Skeletal muscle satellite cell (primary cell): ENCODE results near the gene POR.

Experiments
- H3K27me3 ChIP-seq: 2 replicates; pipeline ENCODE4 v1.7.0; 2013; ENCODE audit warnings: low read length; ENCODE audit not compliant: control insufficient read depth, insufficient read depth
- H3K36me3 ChIP-seq: 2 replicates; pipeline ENCODE4 v1.7.0; 2013; ENCODE audit warnings: mild to moderate bottlenecking, control low read depth, low read length; ENCODE audit not compliant: insufficient read depth
- H3K4me1 ChIP-seq: 2 replicates; pipeline ENCODE4 v1.7.0; 2013; ENCODE audit warnings: low read length; ENCODE audit not compliant: control insufficient read depth, insufficient read depth
- H3K4me2 ChIP-seq: 2 replicates; pipeline ENCODE4 v1.7.0; 2013; ENCODE audit warnings: mild to moderate bottlenecking, low read length
- H3K4me3 ChIP-seq: 2 replicates; pipeline ENCODE4 v1.7.0; 2013; ENCODE audit warnings: low read length
- H3K9ac ChIP-seq: 2 replicates; pipeline ENCODE4 v1.7.0; 2013; ENCODE audit warnings: mild to moderate bottlenecking, low read depth, low read length, moderate library complexity
- H3K9me3 ChIP-seq: replicated peaks from 2 replicates; pipeline ENCODE4 v1.7.0; 2013; ENCODE audit warnings: mild to moderate bottlenecking, control low read depth, low read length

The POR gene

DNA sequence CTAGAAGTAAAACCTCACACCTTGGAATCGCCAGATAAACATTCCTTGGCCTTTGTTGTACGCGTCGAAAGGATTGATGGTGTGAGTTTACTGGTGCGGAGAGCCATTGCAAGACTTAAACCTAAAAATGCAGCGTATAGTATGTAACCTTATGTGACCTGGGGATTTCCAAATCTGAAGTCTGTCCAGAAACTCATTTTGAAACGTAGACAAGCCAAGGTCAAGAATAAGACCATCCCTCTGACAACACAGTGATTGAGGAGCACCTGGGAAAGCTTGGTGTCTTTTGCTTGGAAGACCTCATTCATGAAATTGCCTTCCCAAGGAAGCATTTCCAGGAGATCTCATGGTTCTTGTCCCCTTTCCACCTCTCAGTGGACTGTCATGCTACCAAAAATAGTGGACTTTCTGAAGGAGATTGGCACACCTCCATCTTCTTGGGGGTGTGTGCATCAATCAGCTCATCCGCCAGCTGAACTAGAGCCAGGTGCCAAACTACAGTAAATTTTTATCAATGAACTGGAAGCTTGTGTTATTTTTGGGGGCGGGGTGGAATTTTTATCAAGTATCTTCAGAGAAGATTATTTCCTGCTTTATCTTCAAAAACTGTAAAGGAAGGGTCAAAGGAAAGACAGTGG is 8.1 kb downstream of the POR start:
- Histone ChIP-seq H3K9ac (no peak overlapping the region), H3K4me3 (no peak overlapping the region), H3K9me3 (no peaks in the 10 kb centered on the region), H3K36me3 (peaks cover 3% of the 10 kb centered on the region), H3K27me3 (no peaks in the 10 kb centered on the region), H3K4me1 (peaks cover 12% of the 10 kb centered on the region), H3K4me2 (no peak overlapping the region)

DNA sequence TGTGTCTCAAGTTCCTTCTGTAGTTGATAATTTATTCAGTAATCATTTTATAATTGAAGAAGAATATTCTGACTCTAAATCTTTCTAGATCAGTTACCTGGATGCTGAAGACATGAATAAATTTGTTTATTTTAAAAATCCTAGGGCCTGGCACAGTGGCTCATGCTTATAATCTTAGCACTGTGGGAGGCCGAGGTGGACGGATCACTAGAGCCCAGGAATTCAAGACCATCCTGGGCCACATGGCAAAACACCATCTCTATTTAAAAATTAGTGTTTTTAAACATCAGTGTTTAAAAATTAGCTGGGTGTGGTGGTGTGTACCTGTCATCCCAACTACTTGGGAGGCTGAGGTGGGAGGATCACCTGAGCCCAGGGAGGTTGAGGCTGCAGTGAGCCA is 9.3 kb downstream of the POR start:
- no peaks in the 10 kb centered on the region for H3K36me3 ChIP-seq
- H3K9ac ChIP-seq, result no peak overlapping the region
- no peaks in the 10 kb centered on the region for H3K27me3 ChIP-seq
- no peak overlapping the region for H3K4me3 ChIP-seq
- H3K4me2 ChIP-seq, result no peak overlapping the region
- H3K4me1 ChIP-seq, result peaks cover 12% of the 10 kb centered on the region
- H3K9me3 ChIP-seq, result no peaks in the 10 kb centered on the region

- H3K4me1 ChIP-seq, result peaks cover 8% of the 10 kb centered on the region
- no peak overlapping the region for H3K4me2 ChIP-seq
- no peak overlapping the region for H3K4me3 ChIP-seq
- no peaks in the 10 kb centered on the region for H3K27me3 ChIP-seq
- H3K36me3 ChIP-seq, result no peaks in the 10 kb centered on the region
- no peak overlapping the region for H3K9ac ChIP-seq
- H3K9me3 ChIP-seq, result no peaks in the 10 kb centered on the region
These were observed 9.9 kb downstream of the POR start for GRCh38 chr7:75924889-75925288.

- H3K4me2 ChIP-seq, result no peak overlapping the region
- H3K4me1 ChIP-seq, result no peaks in the 10 kb centered on the region
- no peaks in the 10 kb centered on the region for H3K9me3 ChIP-seq
- no peaks in the 10 kb centered on the region for H3K27me3 ChIP-seq
- H3K9ac ChIP-seq, result no peak overlapping the region
- no peaks in the 10 kb centered on the region for H3K36me3 ChIP-seq
- H3K4me3 ChIP-seq, result no peak overlapping the region
These were observed 10.9 kb downstream of the POR start for GRCh38 chr7:75925717-75926435.

DNA sequence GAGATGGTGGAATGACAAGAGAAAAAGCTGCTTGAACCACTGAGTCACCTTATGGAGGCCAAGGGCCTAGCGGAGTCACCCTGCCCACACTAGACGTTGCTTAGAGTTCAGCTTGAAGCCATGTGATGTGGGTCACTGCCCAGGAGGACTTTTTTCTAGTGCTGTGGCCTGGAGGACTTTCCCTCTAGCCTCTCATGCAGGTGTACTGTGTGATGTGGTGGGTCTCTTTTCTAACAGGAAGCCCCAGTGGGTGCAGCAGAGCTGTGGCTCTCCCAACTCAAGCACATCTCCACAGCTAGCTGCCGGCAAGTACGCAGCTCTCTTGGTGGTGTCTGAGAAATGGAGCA is 13.6 kb downstream of the POR start:
- Histone ChIP-seq H3K4me3 (no peak overlapping the region), H3K9ac (no peak overlapping the region), H3K9me3 (no peaks in the 10 kb centered on the region), H3K36me3 (no peaks in the 10 kb centered on the region), H3K4me2 (no peak overlapping the region), H3K4me1 (no peaks in the 10 kb centered on the region), H3K27me3 (no peaks in the 10 kb centered on the region)

DNA sequence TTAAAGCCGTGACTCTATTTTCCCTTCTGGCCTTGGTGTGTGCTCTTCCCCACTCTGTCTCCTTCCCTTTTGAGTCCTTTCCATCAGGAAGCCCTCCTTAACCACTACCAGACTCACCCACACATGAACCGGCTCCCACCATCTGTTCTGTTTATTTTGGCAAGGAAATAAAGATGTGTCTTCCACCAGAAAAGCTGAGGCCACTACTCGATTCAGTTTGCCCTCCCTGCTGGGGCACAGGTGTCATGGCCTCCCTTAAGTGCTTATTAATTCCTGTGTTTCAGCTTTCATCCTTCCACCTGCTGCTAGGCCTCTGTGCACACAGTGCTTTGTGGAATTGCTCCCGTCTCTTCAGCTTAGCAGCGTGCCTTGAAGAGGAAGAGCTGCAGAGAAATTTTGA is 16.7 kb downstream of the POR start:
- no peaks in the 10 kb centered on the region for H3K9me3 ChIP-seq
- no peak overlapping the region for H3K9ac ChIP-seq
- H3K4me2 ChIP-seq, result no peak overlapping the region
- no peak overlapping the region for H3K4me3 ChIP-seq
- H3K4me1 ChIP-seq, result peaks cover 8% of the 10 kb centered on the region
- H3K36me3 ChIP-seq, result no peaks in the 10 kb centered on the region
- H3K27me3 ChIP-seq, result no peaks in the 10 kb centered on the region

- Histone ChIP-seq H3K4me2 (peak overlapping the region; percentile 24), H3K36me3 (peaks cover 4% of the 10 kb centered on the region), H3K9me3 (no peaks in the 10 kb centered on the region), H3K4me1 (peaks cover 17% of the 10 kb centered on the region), H3K9ac (no peak overlapping the region), H3K4me3 (no peak overlapping the region), H3K27me3 (no peaks in the 10 kb centered on the region)
These were observed 23.2 kb downstream of the POR start for GRCh38 chr7:75937958-75938786.

DNA sequence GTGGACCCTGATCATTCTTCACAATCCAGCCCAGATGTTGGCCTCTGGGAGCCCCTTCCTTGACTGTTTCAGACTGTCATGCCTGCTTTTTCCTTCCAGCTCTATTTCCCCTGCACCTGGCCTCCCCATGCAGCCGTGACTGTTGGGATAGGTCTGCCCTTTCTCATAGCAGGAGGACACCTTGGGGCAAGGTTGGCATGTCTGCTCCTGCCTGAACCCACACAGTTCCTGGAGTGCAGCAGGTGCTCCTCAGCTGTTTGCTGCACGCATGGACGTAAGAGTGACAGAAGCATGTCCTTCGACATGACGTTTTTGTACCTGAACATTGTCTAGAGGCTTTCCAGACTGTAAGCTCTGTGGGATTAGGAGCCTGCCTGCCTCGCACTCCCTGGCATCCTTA is 24.0 kb downstream of the POR start:
- H3K36me3 ChIP-seq, result peaks cover 4% of the 10 kb centered on the region
- H3K9me3 ChIP-seq, result no peaks in the 10 kb centered on the region
- no peak overlapping the region for H3K9ac ChIP-seq
- H3K4me1 ChIP-seq, result peaks cover 22% of the 10 kb centered on the region
- H3K27me3 ChIP-seq, result no peaks in the 10 kb centered on the region
- no peak overlapping the region for H3K4me3 ChIP-seq
- no peak overlapping the region for H3K4me2 ChIP-seq

GRCh38 chr7:75943864-75944263 is 28.9 kb downstream of the POR start:
- Histone ChIP-seq H3K4me2 (no peak overlapping the region), H3K4me1 (peaks cover 25% of the 10 kb centered on the region), H3K9me3 (no peaks in the 10 kb centered on the region), H3K27me3 (no peaks in the 10 kb centered on the region), H3K36me3 (peaks cover 7% of the 10 kb centered on the region), H3K4me3 (no peak overlapping the region), H3K9ac (no peak overlapping the region)

DNA sequence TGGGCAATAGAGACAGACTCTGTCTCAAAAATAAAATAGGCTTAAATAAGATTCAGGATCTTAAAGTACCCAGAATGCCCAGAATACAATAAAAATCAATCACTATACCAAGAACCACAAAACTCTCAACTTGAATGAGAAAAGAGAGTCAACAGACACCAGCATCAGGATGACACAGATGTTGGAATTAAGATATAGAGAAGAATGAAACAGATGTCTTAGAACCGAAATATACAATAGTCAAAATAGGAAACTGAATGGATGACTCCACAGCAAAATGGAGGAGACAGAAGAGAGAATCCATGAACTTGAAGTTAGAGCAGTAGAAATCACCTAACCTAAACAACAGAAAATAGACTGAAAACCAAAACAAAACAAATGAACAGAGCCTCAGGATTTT is 29.6 kb downstream of the POR start:
- H3K36me3 ChIP-seq, result peaks cover 7% of the 10 kb centered on the region
- H3K9ac ChIP-seq, result no peak overlapping the region
- H3K9me3 ChIP-seq, result no peaks in the 10 kb centered on the region
- no peak overlapping the region for H3K4me3 ChIP-seq
- no peak overlapping the region for H3K4me2 ChIP-seq
- H3K4me1 ChIP-seq, result peaks cover 25% of the 10 kb centered on the region
- no peaks in the 10 kb centered on the region for H3K27me3 ChIP-seq

GRCh38 chr7:75945297-75946168 is 30.6 kb downstream of the POR start:
- Histone ChIP-seq H3K4me3 (no peak overlapping the region), H3K27me3 (no peaks in the 10 kb centered on the region), H3K4me1 (peaks cover 25% of the 10 kb centered on the region)

More at GRCh38 chr7:75945297-75946168, 30.6 kb downstream of the POR start:
- no peaks in the 10 kb centered on the region for H3K9me3 ChIP-seq
- no peak overlapping the region for H3K9ac ChIP-seq
- peaks cover 7% of the 10 kb centered on the region for H3K36me3 ChIP-seq
- no peak overlapping the region for H3K4me2 ChIP-seq
